Heart right ventricle (tissue), 16 donors: Measurements from ENCODE around the gene EIF4G2. TPM values are rescaled to one million over a fixed set of nuclear protein-coding genes. Genes with fewer than 3 reads are reported as not detected.

ENCODE experiments used
- ATAC-seq, 8 donors: fragments of 200-7000 bp; cut with Tn5 transposase; one replicate each; pipeline ENCODE4 v1.9.1; 2020; ENCODE audit warnings: mild to moderate bottlenecking in 8 of 8, moderate library complexity in 8 of 8, moderate number of reproducible peaks in 1 of 8
- DNase-seq, 2 donors: peaks; one replicate each; pipeline ENCODE4 v3.0.0-alpha.2; 2020
- H3K27ac ChIP-seq, 10 donors: fragments of 200-600 bp; sonication (generic) in 2 of 10; one replicate each; pipeline versions ENCODE4 v1.5.0 to v1.8.0; 2020 to 2022; ENCODE audit warnings: mild to moderate bottlenecking in 3 of 10
- H3K27me3 ChIP-seq, 7 donors: fragments of 200-600 bp; one replicate each; pipeline ENCODE4 v1.8.0; 2021 to 2022; ENCODE audit warnings: mild to moderate bottlenecking in 2 of 7
- H3K36me3 ChIP-seq, 9 donors: fragments of 200-600 bp; sonication (generic) in 1 of 9; one replicate each; pipeline versions ENCODE4 v1.5.0 to v1.8.0; 2020 to 2022; ENCODE audit warnings: mild to moderate bottlenecking in 2 of 9
- H3K4me1 ChIP-seq, 9 donors: fragments of 200-600 bp; sonication (generic) in 1 of 9; one replicate each; pipeline versions ENCODE4 v1.5.0 to v1.8.0; 2020 to 2022; ENCODE audit warnings: mild to moderate bottlenecking in 4 of 9
- H3K4me3 ChIP-seq, 10 donors: fragments of 200-600 bp; sonication (generic) in 2 of 10; one replicate each; pipeline versions ENCODE4 v1.5.0 to v1.8.0; 2020 to 2022; ENCODE audit warnings: mild to moderate bottlenecking in 7 of 10, moderate library complexity in 2 of 10
- H3K9me3 ChIP-seq, 11 donors: fragments of 200-600 bp in 10 of 11; sonication (generic) in 2 of 11; one replicate each; pipeline versions ENCODE4 v1.5.0 to v1.8.0; 2013 to 2022; ENCODE audit warnings: mild to moderate bottlenecking in 2 of 11, control low read depth in 1 of 11, moderate library complexity in 1 of 11
- CTCF ChIP-seq, 9 donors: fragments of 200-600 bp; sonication (generic) in 2 of 9; IDR thresholded peaks; one replicate each; pipeline versions ENCODE4 v1.5.0 to v1.8.0; 2021 to 2022; ENCODE audit warnings: antibody characterized with exemption in 9 of 9, mild to moderate bottlenecking in 5 of 9, moderate library complexity in 1 of 9
- WGBS, 2 donors: extraction: QIAGEN DNeasy Blood & Tissue Kit; methylation state at CpG; one replicate each; pipeline ENCODE4 v1.1.7; 2013; ENCODE audit warnings: inconsistent platforms in 1 of 2; 5-methylcytosine and 5-hydroxymethylcytosine counted together
- intact Hi-C, 10 donors: fragments of 100-400 bp; cut with DNase I; formaldehyde crosslinking; loops; one replicate each; pipeline versions ENCODE4 v1.11.1 to v1.14.2; 2022
- polyA plus RNA-seq, 2 donors: library from polyadenylated mRNA; stranded (reverse); fragments of 200-250 nt; gene quantifications; one replicate each; pipeline ENCODE4 v1.2.3, GENCODE V29; 2013
- total RNA-seq, 10 donors: library from RNA; stranded (reverse); fragmentation: NEBNext Ultra II Directional in 3 of 10; extraction: Animal tissue kit (Norgen Biotek cat#: 25700) in 3 of 10; gene quantifications; one replicate each; pipeline versions ENCODE4 v1.2.1 to v1.2.4, GENCODE V29; 2021 to 2023
- donor health status: Arrhythmogenic right ventricular cardiomyopathy.
- donor health status: ischemic (EF 13 %, LVEDD 7.1; RV severe dilation, severe dysfunction).
- donor health status: healthy with polysubstance abuse.
- donor health status: DM: no; HTN: yes; CAD: no.
- donor health status: DM: no; HTN: no; CAD: no.
- donor health status: ischemic (EF 25% LVEDD 6.9; RV normal size, moderate dysfunction).
- donor health status: ischemic (EF 25% LVEDD 5.7; RV mildly dilated, moderate dysfunction).
- donor health status: healthy.
- donor health status: DM: yes; HTN: yes; CAD: no.
- donor health status: Ischemic cardiomyopathy.
- donor health status: ischemic (EF 35%, LVEDD 5.7; RV mildly dilated, moderate dysfunction).
- donor health status: nonischemic (EF 11% LVEDD 7.7; RV severe dilation, severe dysfunction).
- donor health status: DM: yes; HTN: yes; CAD: no.
- donor health status: PGD.
- donor health status: ischemic (EF 29% LVEDD 5.4; RV normal size, mild dysfunction).
- donor health status: nonischemic (EF 23%, LVEDD 6.1; RV moderate dilation, normal function).

Gene EIF4G2
- total and polyA plus RNA-seq, 12 donors: 119 to 1,076 (median 906) TPM

- DNase-seq (no peak), ATAC-seq (no peak)
- peaks cover 0 to 46% (median 25%) of the 10 kb centered on the region in 9 donors for H3K4me1 ChIP-seq
- H3K9me3 ChIP-seq: no peaks in the 10 kb centered on the region
- peaks cover 0 to 77% (median 14%) of the 10 kb centered on the region in 9 donors for H3K36me3 ChIP-seq
- H3K4me3 ChIP-seq: no peak overlapping the region
- intact Hi-C loops: loop anchor here in 3 of 10 donors (5.0 to 10.0 kb wide), 3 partner anchors 32 to 1010 kb away; partner anchors contain the start of gene EIF4G2 (in 2 of the 3)
- 91% methylated on average over 2 of the region's 2 CpGs for WGBS, 2 donors
- no peaks in the 10 kb centered on the region for H3K27me3 ChIP-seq
- H3K27ac ChIP-seq: no peak overlapping the region
- TF ChIP-seq CTCF (IDR thresholded peaks at IDR 0.05): no peak
These were observed 33.9 kb downstream of the EIF4G2 start for GRCh38 chr11:10774811-10775210.

- peak overlapping the region in 9 of 10 donors; percentile 33 to 75 (median 50) for H3K27ac ChIP-seq
- 53 to 62% methylated on average over 1 of the region's 1 CpG for WGBS, 2 donors
- intact Hi-C loops: loop anchor here in 3 of 10 donors (5.0 to 10.0 kb wide), 3 partner anchors 36 to 1013 kb away; partner anchors contain the start of gene EIF4G2 (in 2 of the 3)
- H3K9me3 ChIP-seq: no peaks in the 10 kb centered on the region
- peak; percentile 61 to 91 (median 84) for ATAC-seq
- peaks cover 0 to 58% (median 5%) of the 10 kb centered on the region in 9 donors for H3K36me3 ChIP-seq
- no peak for TF ChIP-seq CTCF (IDR thresholded peaks at IDR 0.05)
- no peaks in the 10 kb centered on the region for H3K27me3 ChIP-seq
- no peak overlapping the region for H3K4me3 ChIP-seq
- peak in 1 of 2 donors; percentile 22 for DNase-seq
- peaks cover 0 to 24% (median 8%) of the 10 kb centered on the region in 9 donors for H3K4me1 ChIP-seq
These were observed 37.3 kb downstream of the EIF4G2 start for GRCh38 chr11:10771457-10771856.

- 28 to 33% methylated on average over 2 of the region's 2 CpGs for WGBS, 2 donors
These were observed 38.0 kb downstream of the EIF4G2 start for GRCh38 chr11:10770626-10771254.

GRCh38 chr11:10764412-10764811 is 44.3 kb downstream of the EIF4G2 start:
- DNase-seq (no peak), ATAC-seq (no peak)
- Histone ChIP-seq H3K36me3 (peaks cover 0 to 78% (median 0%) of the 10 kb centered on the region in 9 donors), H3K4me1 (peaks cover 0 to 14% (median 0%) of the 10 kb centered on the region in 9 donors), H3K27me3 (no peaks in the 10 kb centered on the region), H3K9me3 (no peaks in the 10 kb centered on the region), H3K27ac (no peak overlapping the region), H3K4me3 (no peak overlapping the region)
- 92 to 98% methylated on average over 12 of the region's 12 CpGs for WGBS, 2 donors
- TF ChIP-seq CTCF (IDR thresholded peaks at IDR 0.05): no peak
- intact Hi-C loops: no loop called here

More at GRCh38 chr11:10770626-10771254, 38.0 kb downstream of the EIF4G2 start:
- intact Hi-C loops: loop anchor here in 3 of 10 donors (5.0 to 10.0 kb wide), 3 partner anchors 37 to 1014 kb away; partner anchors contain the start of gene EIF4G2 (in 2 of the 3)
- TF ChIP-seq CTCF (IDR thresholded peaks at IDR 0.05): peak; percentile 37 to 85 (median 72)
- no peaks in the 10 kb centered on the region for H3K27me3 ChIP-seq
- peaks cover 0 to 58% (median 5%) of the 10 kb centered on the region in 9 donors for H3K36me3 ChIP-seq
- peak overlapping the region in 8 of 10 donors; percentile 33 to 75 (median 58) for H3K27ac ChIP-seq
- H3K9me3 ChIP-seq: no peaks in the 10 kb centered on the region
- ATAC-seq (peak in 7 of 8 donors; percentile 39 to 81 (median 75)), DNase-seq (peak; percentile 47 to 67)
- H3K4me3 ChIP-seq: no peak overlapping the region
- peaks cover 0 to 31% (median 10%) of the 10 kb centered on the region in 9 donors for H3K4me1 ChIP-seq
